ENCODE measurements around the gene SGMS1.

Gene SGMS1

GRCh38 chr10:50531388-50532077, 92.2 kb downstream of the SGMS1 start:
- DNase-seq, result no peak

DNA sequence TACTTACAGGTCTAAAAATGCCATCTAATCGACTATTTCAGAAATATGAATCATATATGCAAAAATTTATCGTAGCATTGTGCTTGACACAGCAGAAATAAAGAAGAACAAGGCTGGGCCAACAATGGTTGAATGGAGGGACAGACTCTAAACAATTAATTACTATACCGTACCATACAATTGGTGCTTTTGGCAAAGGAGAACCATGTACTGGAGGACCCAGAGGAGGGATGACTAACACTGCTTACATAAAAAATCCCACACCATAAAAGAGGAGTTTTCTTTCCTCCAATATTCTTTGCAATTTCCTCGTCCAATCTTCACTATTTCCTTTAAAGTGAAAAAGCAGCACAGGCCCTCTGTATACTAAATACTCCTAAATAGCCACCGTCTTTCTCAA, 94.1 kb downstream of the SGMS1 start:
- no peak for DNase-seq

DNA sequence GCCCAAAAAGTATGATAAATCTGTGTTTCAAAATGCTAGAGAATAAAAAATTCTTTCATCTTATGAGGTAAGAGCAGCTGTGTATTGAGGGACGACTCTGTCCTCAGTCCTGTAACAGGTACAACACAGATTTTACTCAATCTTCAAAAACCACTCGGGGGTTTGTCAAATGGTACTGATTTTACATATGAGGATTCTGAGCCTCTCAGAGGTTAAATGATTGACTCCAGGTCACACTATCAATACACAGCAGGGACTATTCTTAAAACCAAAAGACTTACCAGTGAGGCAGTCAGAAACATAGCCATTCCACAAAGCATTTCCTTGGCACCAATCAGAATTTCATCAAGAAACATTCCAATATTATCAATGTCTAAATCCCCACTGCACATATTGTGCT, 95.5 kb downstream of the SGMS1 start:
- DNase-seq, result no peak

DNA sequence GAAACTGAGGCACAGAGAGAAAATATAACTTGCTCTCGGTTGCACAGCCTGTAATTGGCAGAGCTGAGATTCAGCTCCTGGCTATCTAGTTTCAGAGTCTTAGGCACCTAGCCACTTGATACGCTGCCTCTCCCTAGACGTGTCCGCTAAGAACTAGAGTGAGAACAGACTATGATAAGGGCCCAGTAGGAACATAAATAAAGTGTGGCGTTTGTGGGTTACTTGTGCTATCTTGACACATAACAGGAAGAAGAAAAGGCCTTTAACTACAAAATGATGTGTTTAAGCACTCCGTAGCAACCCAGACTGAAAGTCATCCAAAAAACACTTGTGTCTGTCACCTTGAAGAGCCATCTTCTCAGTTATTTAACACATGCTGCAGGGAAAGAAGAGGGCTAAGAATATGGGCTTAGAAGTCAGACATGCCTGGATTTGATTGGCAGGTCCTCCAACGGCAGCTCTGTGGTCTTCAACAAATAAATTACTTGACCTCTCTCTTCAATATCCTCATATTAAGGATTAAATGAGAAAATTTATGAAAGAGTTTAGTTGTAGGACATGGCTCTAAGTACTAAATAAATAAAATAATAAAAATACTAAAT, 96.2 kb downstream of the SGMS1 start:
- no peak for DNase-seq

GRCh38 chr10:50526185-50526584, 97.6 kb downstream of the SGMS1 start:
- DNase-seq, result no peak

DNA sequence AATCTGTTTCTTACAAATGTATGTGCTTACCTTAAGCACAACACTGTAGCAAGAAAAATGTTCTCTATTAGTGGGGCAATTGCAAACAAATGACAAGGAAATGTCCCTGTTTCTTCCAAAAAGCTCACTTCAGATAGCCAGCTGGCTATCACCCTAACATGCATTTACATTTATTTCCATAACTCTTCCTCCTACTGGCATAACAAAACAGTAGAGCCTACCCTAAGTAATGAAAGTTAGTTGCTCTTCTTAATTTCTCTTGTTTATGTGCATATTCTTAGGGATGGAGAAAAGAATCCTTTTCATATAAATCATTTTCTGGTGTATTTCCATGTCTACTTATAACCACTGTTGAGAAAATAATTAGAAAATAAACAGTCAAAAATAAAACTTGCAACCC, 100.4 kb downstream of the SGMS1 start:
- DNase-seq, result no peak

- DNase-seq, result no peak
These were observed 100.8 kb downstream of the SGMS1 start for GRCh38 chr10:50522908-50523307.

GRCh38 chr10:50520115-50520514, 103.6 kb downstream of the SGMS1 start:
- no peak for DNase-seq

DNA sequence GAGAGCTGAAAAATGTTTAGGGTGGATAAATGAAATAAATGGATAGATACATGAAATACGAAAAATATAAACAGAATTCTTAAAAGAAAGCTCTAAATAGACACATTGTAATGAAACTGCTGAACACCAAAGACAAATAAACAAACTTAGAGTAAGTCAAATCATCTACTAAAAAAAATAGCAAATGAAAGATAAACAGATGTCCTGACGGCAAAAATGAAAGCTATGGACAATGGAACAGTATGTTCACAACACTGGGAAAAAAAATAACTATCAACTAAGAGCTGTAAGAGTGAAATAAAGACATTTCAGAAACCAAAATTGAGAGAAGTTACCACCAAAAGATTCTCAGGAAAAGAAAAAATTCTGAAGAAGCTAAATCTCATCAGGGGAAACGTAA, 106.1 kb downstream of the SGMS1 start:
- no peak for DNase-seq

GRCh38 chr10:50516171-50516570, 107.6 kb downstream of the SGMS1 start:
- DNase-seq, result no peak

GRCh38 chr10:50515420-50515819, 108.3 kb downstream of the SGMS1 start:
- DNase-seq, result no peak

DNA sequence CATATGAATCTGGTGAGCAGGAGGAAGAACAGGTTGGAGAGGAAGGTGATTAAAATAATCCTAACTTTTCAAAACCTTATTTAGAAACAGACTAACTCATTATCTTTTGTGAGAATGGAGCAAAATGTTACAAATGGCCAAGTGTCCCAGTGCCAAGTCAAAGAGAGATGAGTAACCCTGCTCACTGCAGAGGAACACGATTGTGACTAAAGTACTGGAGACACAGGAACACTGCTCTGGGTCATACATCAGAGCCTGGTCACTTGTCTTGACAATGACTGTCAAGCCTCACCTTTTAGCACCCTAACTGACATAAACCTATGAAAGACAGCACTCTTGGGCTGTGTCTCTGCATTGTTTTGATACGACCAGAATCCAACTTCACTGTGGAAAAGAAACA, 108.8 kb downstream of the SGMS1 start:
- no peak for DNase-seq

DNA sequence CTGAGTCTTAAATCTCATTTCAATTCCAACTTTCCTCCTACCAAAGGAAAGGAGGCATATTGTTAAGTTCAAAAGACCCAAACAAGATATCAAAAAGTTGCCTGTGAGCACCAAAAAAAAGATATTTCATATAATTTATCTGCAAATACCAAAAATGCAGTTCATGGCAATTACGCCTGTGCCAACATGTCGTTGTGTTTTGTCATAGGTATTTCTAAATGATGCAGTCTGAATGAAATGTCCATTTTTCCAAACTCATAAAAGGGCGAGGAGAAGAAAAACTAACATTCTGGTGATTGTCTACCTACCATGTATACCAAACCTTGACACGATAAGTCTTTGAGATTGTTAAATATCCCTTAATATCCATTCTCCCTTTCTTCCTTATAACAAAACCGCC, 109.8 kb downstream of the SGMS1 start:
- DNase-seq, result no peak

DNA sequence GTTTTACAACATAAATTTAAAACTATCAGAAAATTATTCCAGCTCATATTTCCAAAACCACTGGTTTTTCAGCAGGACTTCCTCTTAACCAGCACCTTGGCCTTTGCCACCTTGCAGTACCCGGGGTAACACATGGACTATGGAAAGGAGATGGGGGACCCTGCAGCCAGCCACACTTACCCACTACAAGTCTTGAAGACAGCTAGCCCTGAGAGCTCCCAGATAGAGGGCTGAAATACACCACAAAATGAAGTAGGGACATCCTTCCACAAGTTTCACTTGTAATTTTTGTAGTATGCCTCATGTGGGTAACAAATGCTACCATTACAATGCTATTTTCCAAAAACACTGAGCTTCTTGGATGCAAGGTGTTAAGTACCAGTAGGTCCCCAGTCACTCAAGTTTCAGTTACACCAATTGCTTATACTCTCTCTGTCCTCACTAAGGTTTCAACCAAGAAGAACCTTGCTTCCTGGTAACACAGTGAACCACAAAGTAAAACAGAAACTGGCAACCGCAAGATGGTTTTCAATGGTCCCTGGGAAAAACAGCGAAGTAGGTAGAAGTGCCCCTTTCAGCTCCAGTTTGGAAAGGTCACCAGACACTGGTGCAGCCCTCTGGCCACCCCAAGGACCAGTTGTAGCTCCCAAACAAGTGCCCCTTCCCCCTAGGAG, 110.9 kb downstream of the SGMS1 start:
- DNase-seq, result no peak

- DNase-seq, result no peak
These were observed 111.6 kb downstream of the SGMS1 start for GRCh38 chr10:50512214-50512595.

GRCh38 chr10:50511492-50512213, 112.1 kb downstream of the SGMS1 start:
- no peak for DNase-seq

DNA sequence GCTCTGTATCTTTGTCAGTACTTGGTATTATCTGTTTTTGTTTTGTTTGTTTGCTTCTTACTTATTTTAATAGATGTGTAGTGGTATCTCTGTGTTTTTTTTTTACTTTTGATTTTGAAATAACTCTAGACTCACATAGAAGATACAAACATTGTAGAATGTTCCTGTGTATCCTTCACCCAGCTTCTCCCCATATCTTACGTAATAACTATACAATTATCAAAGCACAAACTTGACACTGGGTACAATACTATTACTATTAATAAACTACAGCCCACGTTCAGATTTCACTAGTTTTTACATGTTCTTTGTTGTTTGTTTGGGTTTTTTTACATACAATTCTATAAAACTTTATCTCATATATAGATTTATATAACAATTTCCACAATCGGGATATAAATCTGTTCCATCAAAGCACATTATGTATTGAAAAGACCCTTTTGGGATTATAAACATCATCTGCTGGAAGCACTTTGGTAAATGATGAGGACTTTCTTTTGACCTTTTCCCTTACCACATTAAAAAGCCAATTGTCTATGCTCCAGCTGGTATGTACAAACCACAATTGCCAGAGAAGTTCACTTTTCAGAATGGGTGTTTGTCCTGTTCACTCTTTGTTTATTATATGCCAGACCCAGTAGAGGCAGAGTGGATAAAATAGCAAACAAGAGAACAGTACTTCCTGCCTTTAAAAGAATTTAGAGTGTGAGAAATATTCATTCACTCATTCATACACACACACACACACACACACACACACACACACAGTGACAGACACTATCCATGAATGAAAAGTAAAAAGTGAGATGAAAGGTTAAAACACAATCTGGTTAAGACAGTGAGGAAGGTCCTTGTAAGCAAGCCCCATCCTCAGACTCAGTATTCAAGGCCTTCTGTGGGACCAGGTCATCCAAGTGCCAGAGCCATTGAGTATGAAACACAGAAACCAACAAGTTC, 113.0 kb downstream of the SGMS1 start:
- no peak for DNase-seq

GRCh38 chr10:50508315-50509051, 115.3 kb downstream of the SGMS1 start:
- no peak for DNase-seq

DNA sequence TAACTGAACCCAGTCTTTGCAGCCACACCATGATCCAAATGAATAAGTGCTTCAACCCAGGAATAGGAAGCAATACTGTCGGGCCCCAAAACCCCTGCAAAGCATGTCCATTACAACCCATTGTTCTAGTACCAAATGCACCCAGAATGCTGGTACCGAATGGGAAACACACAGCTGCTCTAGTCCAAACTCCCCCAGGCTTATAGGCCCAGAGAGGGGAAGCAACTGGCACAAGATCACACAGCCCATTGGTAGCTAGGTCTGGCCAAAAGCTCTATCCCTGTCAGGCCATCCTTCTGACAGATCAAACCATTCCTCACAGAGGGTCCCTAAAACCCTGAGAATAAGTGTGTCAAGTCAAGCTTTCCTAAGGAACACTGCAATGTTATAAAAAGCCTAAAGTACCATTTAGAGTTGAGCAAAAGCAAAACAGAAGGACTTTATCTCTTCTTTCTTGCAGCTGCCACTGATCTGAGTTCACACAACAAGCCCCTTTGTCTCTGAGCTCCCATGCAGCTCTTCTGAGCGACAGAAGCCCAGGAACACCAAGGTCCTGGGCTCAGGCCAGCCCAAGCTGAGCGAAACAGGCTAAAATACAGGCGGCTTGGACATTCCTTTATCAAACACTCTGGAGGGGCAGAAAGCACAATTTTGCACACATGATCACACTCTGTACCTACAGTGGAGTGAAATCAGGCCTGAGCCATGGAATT, 116.7 kb downstream of the SGMS1 start:
- DNase-seq, result no peak

GRCh38 chr10:50504389-50504788, 119.4 kb downstream of the SGMS1 start:
- DNase-seq, result no peak

DNA sequence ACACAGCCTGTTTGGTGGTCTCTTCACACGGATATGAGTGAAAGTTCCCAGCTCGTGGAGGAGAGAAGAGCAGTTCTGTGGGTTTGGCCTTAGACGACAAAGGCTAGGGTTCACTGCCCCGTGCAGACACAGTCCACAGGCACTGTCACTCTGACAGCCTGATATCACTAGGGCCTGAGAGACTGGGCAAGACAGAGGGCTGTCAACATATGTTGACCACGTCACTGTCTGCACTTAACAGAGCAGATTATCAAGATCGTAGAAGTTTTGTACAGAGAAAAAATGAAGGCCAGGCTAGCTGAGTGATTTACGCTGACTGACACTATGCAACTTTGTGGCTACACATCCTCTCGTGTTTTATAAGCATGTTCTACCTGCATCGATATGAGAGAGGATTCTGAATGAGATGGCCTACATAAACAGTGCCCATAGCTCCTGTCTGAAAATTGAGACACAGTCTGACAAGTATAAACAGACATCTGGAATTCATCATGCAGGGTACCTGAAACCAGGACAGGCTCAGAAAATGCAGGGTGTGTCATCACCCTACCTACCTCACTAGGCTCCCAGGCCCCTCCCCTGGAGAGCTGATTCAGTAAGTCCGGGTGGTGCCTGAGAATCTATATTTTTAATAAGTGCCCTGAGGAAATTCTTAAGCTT, 120.0 kb downstream of the SGMS1 start:
- no peak for DNase-seq
